DMS114 treated with DMSO at 0.1 percent for 48 hours (cell line): ENCODE results near the gene SPACA1.
"Not testable (repeated sequence)": the region's sequence is repeated elsewhere in the genome, so short reads cannot be mapped to it uniquely, and the experiment has no call there.

Experiments
- DNase-seq: peaks from one replicate; lab custom pipeline; 2025; ENCODE audit not compliant: unreplicated experiment; lab: John Stamatoyannopoulos, UW

The SPACA1 gene, protein sequence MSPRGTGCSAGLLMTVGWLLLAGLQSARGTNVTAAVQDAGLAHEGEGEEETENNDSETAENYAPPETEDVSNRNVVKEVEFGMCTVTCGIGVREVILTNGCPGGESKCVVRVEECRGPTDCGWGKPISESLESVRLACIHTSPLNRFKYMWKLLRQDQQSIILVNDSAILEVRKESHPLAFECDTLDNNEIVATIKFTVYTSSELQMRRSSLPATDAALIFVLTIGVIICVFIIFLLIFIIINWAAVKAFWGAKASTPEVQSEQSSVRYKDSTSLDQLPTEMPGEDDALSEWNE

DNA sequence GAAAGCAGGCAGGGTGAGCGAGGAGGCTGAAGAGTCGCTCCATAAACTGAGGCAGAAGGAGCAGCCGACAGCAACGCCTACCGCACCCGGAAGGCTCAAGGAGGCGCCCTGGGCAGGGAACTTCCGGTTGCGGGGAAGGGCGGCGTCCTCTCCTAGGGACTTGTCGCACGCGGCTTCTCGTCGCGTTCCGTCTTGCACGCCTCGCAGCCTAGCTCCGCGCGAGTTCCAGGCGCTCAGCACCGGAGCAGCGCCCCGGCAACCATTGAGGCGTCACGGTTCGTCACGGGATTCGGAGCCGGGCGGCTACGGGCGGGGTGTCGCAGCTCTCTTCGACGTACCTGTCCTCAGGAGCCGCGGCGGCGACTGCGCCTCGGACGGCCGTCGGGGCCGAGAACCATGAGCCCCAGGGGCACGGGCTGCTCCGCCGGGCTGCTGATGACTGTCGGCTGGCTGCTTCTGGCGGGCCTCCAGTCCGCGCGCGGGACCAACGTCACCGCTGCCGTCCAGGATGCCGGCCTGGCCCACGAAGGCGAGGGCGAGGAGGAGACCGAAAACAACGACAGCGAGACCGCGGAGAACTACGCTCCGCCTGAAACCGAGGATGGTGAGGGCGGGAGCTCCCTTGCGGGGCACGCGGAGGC is at the start of gene SPACA1:
TSS of gene SPACA1 (plus strand) at position 332 of the 641 bp plus-strand sequence. CDS start at position 397, 65 bp downstream.
- no peak for DNase-seq

DNA sequence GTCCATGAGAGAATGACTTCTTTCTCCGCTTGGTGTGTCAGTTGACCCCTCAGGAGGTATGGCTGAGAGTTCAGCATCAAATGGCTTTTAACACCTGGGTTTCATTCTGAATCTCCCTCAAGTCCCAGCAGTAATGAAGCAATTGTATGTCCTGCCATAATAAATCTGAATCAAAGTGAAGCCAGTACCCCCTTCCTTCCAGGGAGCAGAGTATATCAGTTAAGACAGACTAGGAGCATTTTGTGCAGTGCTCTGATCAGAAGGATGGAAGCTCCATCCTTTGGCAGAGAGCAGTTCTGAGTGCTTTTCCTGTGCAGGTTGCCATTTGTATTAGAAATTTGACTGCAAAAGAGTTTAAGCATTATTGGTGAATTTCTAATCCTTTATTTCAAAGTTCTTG is 46.9 kb upstream of the SPACA1 start:
- no peak for DNase-seq

DNA sequence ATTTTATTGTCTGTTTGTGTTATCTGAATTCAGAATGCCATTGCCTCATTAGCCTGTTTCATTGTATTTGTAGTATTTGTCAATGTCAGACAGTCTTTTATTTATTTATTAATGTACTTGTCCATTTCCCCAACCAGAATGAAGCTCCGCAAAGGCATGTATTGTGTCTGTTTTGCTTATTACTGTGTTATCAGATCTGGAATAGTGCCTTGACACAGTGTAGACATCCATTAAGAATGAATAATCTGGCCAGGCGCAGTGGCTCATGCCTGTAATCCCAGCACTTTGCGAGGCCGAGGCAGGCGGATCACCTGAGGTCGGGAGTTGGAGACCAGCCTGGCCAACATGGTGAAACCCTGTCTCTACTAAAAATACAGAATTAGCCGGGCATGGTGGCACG is 46.4 kb upstream of the SPACA1 start:
- not testable (repeated sequence) for DNase-seq

DNA sequence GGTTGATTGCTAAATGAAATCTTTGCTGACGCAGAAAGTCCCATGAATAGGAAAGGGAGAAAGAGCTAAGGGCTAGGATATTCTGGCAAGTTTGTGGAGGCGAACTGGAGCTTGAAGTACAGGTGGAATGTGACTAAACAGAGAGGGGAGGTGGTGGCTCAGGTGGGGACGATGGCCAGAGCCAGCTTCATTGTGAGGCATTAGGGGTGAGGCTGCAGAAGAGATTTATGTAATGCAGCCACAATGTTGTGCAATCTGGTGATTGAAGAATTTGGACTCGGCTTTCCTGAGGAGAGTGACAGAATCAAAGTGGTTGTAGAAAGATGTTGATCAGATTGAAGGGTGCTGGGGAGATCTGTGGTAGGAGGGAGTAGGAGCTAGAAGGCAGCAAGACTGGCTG is 42.9 kb upstream of the SPACA1 start:
- DNase-seq: no peak

DNA sequence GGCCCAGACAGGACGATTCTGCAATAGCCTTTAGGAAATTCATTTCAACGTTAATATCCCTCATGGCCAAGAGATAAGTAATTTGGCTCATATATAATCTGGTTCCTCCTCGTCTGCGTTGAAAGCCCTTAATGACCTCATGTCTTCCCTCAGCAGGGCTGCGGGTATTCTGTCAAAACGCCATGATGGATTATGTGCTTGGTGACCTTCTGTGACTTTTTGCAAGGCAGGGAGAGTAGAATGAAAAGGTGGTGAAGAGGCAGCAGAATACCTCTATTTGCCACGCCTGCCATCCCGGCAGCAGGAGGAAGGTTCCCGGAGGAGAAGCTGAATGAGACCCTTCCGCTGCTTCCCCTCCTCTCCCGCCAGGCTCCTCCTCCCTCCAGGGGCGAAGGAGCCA is 41.1 kb upstream of the SPACA1 start:
- no peak for DNase-seq

DNA sequence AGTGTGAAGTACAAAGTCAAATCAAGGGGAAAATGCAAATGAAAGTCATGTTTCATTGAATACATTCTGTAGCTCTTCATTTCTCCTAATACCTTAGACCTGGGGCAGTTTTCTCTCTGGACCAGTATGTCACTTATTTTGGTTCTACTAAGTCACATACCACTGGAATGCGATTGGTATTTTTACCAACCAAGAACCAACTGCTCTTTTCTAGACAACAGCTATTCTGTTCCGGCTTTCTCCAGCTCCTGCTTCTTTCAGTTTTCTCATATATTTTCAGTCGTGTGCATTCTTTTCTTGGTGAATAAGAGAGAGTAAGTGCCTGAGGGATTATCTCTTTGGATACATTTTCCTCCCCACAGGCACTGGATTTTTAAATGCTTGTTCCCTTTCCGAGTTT is 39.2 kb upstream of the SPACA1 start:
- no peak for DNase-seq

DNA sequence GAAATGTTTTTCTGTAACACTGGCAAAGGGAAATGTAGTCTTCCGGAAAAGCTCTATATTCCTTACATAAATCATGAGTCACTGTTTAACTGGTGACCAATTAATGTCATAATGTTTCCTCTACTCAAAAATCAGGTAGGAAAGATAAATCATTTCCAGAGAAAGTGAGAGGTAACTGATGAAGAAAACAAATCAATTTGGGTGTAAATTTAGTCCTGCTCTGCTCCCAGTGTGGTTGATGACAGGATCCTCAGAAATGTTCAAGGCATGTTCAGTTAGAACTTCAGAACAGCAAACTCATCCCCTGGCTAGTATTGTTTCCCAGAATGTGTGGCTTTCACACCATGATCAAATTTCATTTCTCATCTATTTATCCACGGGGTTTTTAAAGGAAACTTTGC is 38.8 kb upstream of the SPACA1 start:
- DNase-seq: no peak

DNA sequence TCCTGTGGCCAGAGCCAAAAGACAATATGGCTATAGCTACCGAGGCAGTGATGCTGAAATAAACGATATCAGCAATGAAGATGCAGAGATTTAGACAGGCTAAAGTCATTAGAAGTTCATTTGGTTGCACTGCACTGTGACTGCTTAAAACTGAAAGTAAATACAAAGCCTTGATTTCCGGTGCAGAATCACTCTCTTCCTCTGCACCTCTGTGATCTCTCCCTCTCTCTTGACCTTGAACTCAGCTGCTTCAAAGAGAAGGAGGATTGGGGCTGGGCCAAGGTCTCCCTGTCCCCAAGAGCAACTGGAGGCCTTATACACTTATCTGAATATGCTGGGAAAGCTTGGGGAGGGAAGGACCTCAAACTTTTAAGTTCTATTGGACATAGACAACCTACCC is 34.6 kb upstream of the SPACA1 start:
- DNase-seq: no peak

DNA sequence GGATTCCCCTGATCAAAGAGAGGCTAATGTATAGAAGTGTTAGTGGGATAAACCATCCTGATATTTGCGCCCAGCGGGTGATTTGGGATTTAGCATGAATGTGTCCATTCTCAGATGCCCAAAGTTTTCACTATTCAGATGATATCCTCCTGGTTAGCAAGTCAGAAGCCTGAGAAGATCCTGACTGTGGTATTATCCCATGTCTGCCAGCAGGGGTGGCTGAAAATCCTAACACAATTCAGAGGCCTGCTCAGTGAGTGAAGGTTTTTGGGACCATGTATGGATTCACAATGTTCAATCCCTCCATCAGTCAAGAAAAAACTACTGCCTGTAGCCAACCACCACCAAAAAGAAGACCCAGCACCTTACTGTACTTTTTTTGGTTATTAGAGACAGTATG is 34.1 kb upstream of the SPACA1 start:
- no peak for DNase-seq

DNA sequence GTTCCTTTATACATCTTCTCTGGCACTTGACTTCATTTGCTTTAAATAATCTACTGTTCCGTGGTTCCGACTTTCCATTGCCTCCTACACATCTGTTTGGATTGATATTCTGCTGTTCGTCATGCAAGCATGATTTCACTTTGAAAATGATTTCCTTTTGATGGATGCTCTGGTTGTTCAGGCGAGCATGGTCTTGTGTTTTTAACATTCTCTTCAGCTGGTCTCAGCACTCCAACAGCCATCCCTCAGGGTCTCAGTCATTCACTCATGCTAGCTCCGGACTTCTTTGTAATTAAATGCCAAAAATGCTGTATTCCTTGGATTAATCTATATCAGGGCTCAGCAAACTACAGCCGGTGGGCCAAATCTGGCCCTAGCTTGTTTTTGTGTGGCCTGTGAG is 27.2 kb upstream of the SPACA1 start:
- no peak for DNase-seq

DNA sequence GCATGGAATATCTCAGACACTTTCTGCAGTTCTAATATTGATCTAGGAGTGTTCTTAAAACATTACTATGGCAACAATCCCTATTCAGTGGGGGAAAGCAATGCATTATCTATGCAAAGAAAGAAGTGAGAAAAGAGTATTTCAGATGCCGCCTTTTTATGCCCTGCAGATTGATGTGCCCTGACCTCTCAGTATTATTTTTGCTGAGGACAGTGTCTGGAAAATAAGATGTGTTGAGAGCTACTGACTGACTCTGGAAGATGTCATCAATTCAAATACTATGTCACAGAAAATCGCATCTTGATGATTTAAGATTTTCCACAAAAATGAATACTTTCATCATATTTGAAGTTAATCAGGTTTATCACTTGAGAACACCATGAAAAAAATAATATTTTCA is 22.9 kb upstream of the SPACA1 start:
- no peak for DNase-seq

DNA sequence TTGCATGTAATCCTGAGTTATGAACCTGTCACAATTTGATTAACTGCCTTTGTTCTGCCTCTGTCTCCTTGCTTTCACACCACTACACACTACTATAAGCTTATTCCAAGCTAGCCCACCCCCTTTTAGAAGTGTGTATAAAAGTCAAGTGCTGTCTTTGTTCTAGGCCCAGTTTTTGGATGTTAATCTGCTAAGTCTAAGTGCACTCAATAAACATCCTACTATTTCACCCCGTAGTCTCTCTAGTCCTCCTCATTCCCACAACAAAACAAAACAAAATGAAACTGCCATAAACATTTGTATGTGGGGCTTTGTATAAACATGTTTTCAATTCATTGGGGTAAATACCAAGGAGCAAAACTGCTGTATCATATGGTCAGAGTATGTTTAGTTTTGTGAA is 16.1 kb upstream of the SPACA1 start:
- DNase-seq: no peak

DNA sequence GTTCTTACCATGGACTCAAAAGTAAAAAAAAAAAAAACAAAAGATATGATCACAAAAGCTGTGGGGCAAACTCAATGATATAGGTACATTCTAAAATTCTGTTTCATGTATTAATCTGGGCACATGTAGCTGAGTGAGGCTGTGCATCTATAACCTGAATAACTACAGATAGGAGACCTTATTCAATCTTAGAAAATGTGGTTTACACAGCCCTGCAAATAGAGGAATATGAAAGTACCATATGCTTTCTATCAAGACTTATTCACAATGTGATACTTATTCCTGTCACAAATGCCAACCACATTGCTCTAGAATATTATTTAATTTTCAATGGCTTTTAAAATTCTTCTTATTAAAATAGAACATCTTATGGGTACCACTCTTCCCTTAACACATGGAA is 3.1 kb upstream of the SPACA1 start:
- DNase-seq: no peak

DNA sequence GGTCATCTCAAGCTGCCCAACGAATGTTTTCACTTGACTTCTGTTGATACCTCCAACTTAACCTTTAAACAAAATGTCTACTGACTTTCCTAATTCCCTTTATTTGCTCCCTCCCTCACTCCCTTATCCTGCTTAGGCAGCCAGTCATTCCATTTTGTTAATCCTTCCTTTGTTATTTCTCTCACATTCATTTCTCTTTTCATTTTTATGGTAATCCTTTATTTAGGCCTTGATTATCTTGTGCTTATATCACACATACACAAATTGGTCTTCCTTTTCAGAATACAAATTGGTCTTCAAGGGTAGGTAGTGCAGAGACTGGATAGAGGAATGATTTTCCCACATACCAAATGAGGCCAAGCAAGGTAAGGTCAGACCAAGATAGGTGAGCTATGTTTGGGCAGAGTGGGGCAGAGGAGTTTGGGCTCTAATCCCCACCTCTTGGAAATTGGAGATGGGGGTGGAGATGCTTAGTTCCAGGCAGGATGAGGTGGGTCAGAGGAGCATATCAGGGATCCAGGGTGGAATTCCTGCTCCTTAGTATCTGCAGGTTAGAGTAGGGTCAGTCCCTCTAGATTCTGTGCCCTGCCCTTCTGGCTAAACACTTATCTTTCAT is 2.0 kb upstream of the SPACA1 start:
- no peak for DNase-seq

DNA sequence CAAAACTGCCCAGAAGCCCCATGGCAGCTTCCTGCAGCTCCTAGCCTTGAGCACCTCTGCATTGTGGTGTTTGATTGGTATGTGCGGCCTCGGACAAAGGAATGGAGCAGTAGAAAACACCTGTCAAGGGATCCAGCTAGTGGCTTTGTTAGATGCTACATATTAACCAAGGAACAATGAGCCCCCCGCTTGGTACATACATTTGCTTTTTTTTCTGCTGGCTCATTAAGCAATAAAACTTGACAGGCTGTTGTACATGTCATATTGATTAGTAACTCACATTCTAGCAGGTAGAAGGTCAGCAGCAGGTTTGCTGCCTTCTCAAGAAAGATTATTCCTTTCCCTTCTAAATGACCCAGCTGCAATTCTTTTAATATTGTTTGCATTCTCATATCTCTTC is 937 bp downstream of the SPACA1 start:
- DNase-seq: no peak

DNA sequence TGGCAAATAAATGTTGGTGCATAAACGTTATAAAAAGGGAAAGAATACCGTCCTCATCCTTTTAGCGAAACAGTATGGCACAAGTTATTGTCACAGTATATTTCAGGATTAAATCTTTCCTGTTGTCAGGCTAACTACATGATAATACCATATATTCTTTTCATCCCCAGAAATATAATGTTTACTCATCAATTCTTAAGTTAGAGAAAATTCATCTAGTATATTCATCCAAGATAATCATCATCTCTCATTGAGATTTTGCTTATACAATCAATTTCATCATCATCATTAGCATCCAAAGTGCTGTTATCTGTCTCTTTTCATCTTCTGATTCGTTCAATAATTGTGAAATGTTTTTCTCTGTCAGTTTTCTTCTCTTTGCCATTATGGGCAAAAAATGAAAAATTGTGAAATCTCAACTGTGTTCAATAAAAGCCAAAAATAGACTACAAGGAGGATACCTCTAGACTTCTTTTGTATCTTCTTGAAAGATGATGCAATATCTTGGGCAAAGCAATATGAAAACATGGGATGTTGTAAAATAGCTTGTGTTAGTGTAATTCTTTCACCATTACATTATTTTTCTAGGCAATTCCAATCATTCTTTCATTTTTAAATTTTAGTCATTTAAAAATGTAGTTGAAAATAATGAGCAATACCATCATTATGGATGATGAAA is 2.6 kb downstream of the SPACA1 start:
- DNase-seq: no peak

DNA sequence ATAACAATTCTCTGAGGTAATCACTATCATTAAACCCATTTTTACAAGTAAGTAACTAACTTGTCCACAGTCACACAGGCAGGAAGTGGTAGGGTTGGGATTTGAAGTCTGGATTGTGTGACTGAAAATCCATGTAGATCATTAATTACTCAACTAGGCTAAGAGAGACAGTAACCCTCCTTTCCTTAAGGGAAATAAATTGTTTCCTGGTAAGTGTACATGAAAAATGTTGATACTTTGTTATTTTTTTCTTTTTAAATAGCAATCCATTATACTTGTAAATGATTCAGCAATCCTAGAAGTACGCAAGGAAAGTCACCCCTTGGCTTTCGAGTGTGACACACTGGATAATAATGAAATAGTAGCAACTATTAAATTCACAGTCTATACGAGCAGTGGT is 11.6 kb downstream of the SPACA1 start:
- no peak for DNase-seq

DNA sequence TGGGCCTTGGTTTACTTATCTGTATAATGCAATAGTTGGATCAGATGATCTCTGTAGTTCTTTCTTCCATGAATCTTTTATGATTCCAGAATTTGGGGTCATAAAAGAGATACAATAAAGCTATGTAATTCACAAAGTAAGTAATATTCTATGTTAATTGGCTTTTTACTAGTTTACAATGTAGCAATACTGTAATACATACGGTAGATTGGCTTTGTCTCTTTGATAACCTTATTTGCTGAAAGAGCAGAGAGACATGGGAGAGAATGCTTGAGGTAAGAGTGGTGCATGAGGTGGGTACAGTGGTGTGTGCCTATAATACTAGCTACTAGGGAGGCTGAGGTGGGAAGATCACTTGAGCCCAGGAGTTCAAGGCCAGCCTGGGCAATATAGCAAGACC is 14.7 kb downstream of the SPACA1 start:
- DNase-seq: no peak

DNA sequence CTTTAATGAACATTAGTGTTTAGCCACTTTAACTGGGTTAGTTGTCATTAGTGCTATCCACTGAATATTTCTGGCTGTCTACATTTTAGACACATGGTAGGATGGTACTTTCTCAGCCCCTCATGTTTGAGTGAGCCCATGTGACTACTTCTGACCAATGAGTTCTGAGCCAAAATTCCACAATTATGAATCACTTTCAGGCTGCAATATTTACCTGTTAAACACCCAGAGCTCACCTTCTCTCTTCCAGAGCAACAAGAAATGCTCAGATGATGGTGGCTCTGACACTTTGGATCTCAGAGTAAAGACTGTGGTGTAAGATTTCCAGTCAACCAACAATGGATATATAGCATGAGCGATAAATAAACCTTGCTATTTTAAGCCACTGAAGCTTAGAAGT is 24.8 kb downstream of the SPACA1 start:
- DNase-seq: no peak

DNA sequence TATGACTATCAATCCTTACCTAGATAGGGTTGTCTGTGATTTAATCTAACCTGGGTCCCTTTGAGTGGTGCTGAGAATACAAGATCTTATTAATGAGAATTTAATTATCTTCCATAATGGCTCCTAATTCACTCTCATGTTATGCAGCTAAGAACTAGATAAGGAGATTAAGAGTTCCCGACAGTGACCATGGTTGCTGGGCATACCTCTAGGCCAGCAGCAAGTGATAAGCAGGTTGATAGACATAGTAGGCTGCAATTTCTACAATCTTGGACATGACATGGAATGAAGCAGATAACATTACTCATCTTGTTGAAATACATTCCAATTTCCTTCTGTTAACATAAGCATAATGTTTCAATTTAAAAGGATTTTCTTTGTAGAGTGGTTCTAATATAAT is 27.1 kb downstream of the SPACA1 start:
- no peak for DNase-seq

DNA sequence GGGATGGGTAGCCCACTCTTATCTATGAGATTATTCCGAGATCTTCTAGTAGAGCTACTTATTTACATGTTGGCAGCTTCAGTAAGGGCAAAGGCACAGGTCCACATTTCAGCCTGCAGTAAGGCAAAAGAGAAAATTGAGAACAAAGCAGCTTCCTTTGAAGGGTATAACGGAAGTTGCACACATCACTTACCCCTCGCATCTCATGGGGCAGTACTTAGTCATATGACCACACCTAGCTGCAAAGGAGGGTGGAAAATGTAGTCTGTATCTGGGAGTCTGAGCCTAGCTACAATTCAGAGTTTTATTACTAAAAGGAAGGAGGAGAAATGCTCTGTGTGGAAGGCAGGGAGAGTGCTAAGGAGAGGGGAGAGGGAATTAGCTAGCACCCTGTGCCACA is 29.7 kb downstream of the SPACA1 start:
- DNase-seq: no peak

DNA sequence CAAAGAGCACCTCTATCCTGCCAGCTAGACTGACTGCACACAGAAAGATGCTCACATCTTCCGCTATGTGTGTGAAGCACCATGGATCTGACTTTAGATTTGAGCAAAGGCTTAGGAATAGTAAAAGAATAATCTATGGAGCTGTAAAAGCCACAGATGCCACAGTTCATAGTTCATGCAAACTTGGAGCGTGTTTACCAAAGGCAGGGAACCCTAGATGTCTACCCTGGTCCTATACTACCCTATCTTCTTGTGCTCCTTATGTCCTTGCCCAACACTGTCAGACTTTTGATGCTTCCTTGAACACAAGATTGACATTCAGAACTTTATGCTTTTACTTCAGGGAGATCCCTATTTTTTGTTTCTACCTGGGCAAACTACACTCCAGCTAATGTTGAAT is 39.2 kb downstream of the SPACA1 start:
- DNase-seq: no peak
